Uterus (tissue), 2 donors: ENCODE measurements around the gene GET3.
"Not testable (repeated sequence)": the region's sequence is repeated elsewhere in the genome, so short reads cannot be mapped to it uniquely, and the experiment has no call there.

Experiments used
- POLR2A ChIP-seq, 2 donors: fragments of 450-650 bp; IDR thresholded peaks; one replicate each; pipeline ENCODE4 v1.6.1; 2016; ENCODE audit warnings: antibody characterized with exemption in 2 of 2, mild to moderate bottlenecking in 1 of 2, moderate library complexity in 1 of 2
- TF ChIP-seq, protein P1 (sequence below), 4 experiments: fragments of 200-600 bp in 2 of 4; fragments of 450-650 bp in 2 of 4; sonication (generic) in 2 of 4; IDR thresholded peaks; one replicate each; pipeline ENCODE4 v1.5.1; 2016 to 2019; ENCODE audit warnings: antibody characterized with exemption in 4 of 4, mild to moderate bottlenecking in 2 of 4, moderate library complexity in 1 of 4

GRCh38 chr19:12712077-12712476 is 25.2 kb upstream of the GET3 start:
- TF ChIP-seq, protein P1, sequence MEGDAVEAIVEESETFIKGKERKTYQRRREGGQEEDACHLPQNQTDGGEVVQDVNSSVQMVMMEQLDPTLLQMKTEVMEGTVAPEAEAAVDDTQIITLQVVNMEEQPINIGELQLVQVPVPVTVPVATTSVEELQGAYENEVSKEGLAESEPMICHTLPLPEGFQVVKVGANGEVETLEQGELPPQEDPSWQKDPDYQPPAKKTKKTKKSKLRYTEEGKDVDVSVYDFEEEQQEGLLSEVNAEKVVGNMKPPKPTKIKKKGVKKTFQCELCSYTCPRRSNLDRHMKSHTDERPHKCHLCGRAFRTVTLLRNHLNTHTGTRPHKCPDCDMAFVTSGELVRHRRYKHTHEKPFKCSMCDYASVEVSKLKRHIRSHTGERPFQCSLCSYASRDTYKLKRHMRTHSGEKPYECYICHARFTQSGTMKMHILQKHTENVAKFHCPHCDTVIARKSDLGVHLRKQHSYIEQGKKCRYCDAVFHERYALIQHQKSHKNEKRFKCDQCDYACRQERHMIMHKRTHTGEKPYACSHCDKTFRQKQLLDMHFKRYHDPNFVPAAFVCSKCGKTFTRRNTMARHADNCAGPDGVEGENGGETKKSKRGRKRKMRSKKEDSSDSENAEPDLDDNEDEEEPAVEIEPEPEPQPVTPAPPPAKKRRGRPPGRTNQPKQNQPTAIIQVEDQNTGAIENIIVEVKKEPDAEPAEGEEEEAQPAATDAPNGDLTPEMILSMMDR (IDR thresholded peaks at IDR 0.05): peak in 2 of 4 experiments; percentile 18 to 28
- not testable (repeated sequence) for TF ChIP-seq POLR2A (IDR thresholded peaks at IDR 0.05)
